Activated CD4-positive, alpha-beta T cell treated with anti-CD3 and anti-CD28 coated beads for 36 hours (primary cell): ENCODE results near the gene IL1A. TPM values are rescaled to one million over a fixed set of nuclear protein-coding genes. Genes with fewer than 3 reads are reported as not detected.

Source experiments
- ATAC-seq: fragments of 200-7000 bp; cut with Tn5 transposase; one replicate; pipeline ENCODE4 v1.10.0; 2021; ENCODE audit warnings: mild to moderate bottlenecking, moderate library complexity
- CTCF ChIA-PET: fragments of 350-600 bp; sonication (Branson Sonifier 250); formaldehyde crosslinking; loops from one replicate; lab custom pipeline; 2021; ENCODE audit warnings: antibody characterized with exemption; lab: Charles Lee
- POLR2A ChIA-PET: fragments of 350-600 bp; sonication (Branson Sonifier 250); formaldehyde crosslinking; loops from one replicate; lab custom pipeline; 2021; ENCODE audit warnings: antibody characterized with exemption, inconsistent platforms; lab: Charles Lee
- DNase-seq: peaks from one replicate; pipeline ENCODE4 v3.0.0-alpha.2; 2020
- H3K27ac Mint-ChIP-seq: one replicate; pipeline ENCODE4 v1.8.0; 2021; ENCODE audit warnings: mixed read lengths
- H3K27me3 Mint-ChIP-seq: one replicate; pipeline ENCODE4 v1.8.0; 2021; ENCODE audit warnings: mixed read lengths
- H3K36me3 Mint-ChIP-seq: one replicate; pipeline ENCODE4 v1.8.0; 2021; ENCODE audit warnings: low read depth, mixed read lengths
- H3K4me1 Mint-ChIP-seq: one replicate; pipeline ENCODE4 v1.8.0; 2021; ENCODE audit warnings: mixed read lengths
- H3K4me3 Mint-ChIP-seq: one replicate; pipeline ENCODE4 v1.8.0; 2021; ENCODE audit warnings: mild to moderate bottlenecking, moderate library complexity, mixed read lengths
- H3K9me3 Mint-ChIP-seq: one replicate; pipeline ENCODE4 v1.8.0; 2021; ENCODE audit warnings: low read depth, mixed read lengths
- intact Hi-C, 2 experiments: fragments of 100-400 bp; cut with DNase I in 1 of 2; cut with micrococcal nuclease in 1 of 2; formaldehyde crosslinking; loops; one replicate each; pipeline versions ENCODE4 v1.14.2 to v1.15.1; 2022 to 2024; cut with DNase I, micrococcal nuclease
- total RNA-seq, 2 experiments: library from RNA; stranded (reverse); gene quantifications; one replicate each; pipeline ENCODE4 v1.2.3, GENCODE V29; 2021

The IL1A gene
- total RNA-seq, 2 experiments from 2014 or later: 6.6 to 6.9 TPM

DNA sequence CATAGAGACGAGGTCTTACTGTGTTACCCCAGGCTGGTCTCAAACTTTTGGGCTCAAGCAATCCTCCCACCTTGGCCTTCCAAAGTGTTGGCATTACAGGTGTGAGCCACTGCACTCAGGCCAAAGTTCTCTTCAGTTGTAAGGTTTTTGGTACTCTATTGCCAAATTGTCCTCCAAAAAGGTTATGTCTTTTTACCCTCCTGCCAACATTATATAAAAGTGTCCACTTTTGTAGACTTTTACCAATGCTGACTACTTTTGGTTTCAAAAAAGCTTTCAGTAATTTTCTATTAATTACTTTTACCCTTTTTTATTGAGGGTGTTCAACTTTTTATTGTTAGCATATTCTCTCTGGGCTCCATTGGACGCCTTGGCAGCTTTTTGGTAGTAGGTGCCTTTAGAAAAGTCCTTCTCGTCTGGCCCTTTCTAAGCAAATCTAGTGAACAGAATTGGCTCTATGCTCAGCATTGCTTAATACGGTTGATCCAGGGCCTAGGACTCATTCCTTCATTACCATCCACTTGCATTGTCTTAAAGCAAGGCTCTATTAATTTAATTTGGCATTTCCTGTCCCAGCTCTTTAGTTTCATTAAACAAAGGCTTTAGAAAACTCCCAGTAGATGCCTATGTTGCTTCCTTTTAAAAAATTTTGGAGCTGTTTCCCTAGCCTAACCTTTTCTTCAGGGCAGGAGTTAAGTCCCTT is 16.7 kb upstream of the IL1A start:
- Mint-ChIP-seq H3K9me3 (no peaks in the 10 kb centered on the region), H3K27me3 (no peaks in the 10 kb centered on the region), H3K27ac (no peak overlapping the region), H3K4me3 (no peak overlapping the region), H3K36me3 (no peaks in the 10 kb centered on the region), H3K4me1 (peaks cover 21% of the 10 kb centered on the region)
- DNase-seq: no peak
- ChIA-PET POLR2A (no interaction called here), CTCF (interaction anchor here (0.6 to 1.4 kb wide), 4 partner anchors 36 to 1896 kb away, joined by 3 to 4 read pairs (median 4); partner anchors contain the start of gene CKAP2L)
- intact Hi-C loops: no loop called here
- ATAC-seq: no peak

DNA sequence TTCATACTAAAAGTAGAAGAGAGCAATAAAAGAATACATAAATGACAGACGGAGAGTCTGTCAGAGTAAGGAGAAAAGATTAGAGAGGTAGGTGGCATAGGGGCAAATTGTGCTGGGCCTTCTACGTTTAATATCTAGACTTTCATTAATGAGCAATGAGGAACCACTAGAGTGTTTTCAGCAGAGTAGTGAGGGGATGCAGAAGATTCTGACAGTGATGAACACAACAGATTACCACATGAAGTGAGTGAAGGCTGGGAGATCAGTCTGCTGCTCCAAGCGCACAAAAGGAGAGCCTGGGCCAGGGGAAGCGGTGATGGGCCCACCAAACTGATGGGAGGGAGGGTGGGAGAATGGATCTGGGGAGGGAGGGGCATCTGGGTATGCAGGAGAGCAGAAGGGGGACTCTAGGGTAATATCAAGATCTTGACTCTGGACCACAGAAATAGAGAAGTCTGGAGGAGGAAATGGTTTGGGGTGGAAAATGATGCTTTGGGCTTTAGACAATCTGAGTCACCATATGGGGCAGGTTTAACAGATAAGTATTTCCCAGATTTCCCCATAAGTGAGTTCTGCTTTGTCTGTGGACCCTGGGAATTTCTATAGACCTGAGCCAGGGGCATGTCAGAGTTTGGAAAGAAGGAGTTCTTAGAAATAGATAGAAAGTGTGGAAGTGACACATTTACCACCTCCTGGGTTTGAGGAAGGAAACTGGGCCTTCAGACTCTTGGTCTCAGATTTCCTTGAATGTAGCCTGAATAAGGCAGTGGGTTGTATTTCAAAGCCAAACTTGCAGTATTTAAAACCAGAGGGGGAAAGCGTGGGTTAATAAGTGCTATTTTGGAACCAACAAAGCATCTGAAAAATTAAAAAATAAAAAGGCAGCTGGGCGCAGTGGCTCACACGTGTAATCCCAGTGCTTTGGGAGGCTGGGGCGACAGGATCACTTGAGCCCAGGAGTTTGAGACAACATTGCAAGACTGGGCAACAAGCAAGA is 15.0 kb upstream of the IL1A start:
- Mint-ChIP-seq H3K27ac (peak overlapping the region; percentile 17), H3K36me3 (no peaks in the 10 kb centered on the region), H3K27me3 (no peaks in the 10 kb centered on the region), H3K4me3 (no peak overlapping the region), H3K9me3 (no peaks in the 10 kb centered on the region), H3K4me1 (peaks cover 14% of the 10 kb centered on the region)
- ATAC-seq (peak; percentile 25), DNase-seq (no peak)
- CTCF ChIA-PET: interaction anchor here (1.2 kb wide), 1 partner anchor 142 kb away, joined by 3 read pairs; no protein-coding TSS in a partner anchor
- POLR2A ChIA-PET: no interaction called here
- intact Hi-C loops: no loop called here

DNA sequence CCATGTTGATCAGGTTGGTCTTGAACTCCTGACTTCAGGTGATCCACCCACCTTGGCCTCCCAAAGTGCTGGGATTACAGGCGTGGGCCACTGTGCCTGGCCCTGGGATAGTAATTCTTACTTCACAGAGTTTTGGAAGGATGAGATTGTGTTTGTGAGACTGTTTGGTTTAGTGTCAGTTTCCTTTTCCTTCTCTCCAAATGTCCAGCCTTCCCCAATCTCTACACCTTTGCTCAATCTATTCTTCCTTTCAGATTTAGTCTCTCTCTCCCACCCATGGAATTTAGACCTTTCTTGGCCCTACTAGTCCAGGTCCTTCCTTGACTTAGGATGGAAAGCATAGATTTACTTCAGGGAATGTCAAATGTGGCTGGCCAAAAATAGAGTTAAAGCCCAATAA is 12.2 kb upstream of the IL1A start:
- Mint-ChIP-seq H3K9me3 (no peaks in the 10 kb centered on the region), H3K4me3 (no peak overlapping the region), H3K4me1 (peaks cover 22% of the 10 kb centered on the region), H3K27ac (no peak overlapping the region), H3K27me3 (no peaks in the 10 kb centered on the region), H3K36me3 (no peaks in the 10 kb centered on the region)
- POLR2A ChIA-PET: no interaction called here
- intact Hi-C loops: no loop called here
- DNase-seq: no peak
- CTCF ChIA-PET: interaction anchor here (1.1 kb wide), 1 partner anchor 9 kb away, joined by 3 read pairs; no protein-coding TSS in a partner anchor
- no peak for ATAC-seq

DNA sequence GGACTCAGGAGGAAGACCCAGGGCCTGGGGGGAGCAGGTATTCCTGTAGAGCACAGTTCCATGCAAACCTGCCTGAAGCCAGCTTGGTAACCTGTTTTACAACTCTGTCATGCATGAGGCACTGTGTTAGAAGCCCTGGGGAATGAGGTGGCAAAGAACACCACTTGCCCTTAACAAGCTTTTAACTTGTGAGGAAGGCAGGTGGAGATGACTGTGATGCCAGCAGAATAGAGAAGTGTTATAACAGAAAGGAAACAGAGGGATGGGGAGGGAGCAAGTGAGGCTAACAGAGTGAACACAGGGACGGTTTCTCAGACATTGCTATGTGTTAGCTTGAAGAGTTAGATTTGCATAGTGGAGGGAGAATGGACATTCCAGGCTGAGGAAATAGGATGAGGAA is 11.5 kb upstream of the IL1A start:
- no peaks in the 10 kb centered on the region for H3K36me3 Mint-ChIP-seq
- ATAC-seq: peak; percentile 43
- no peak overlapping the region for H3K4me3 Mint-ChIP-seq
- intact Hi-C loops: no loop called here
- H3K27ac Mint-ChIP-seq: no peak overlapping the region
- CTCF ChIA-PET: interaction anchor here (0.6 to 1.1 kb wide), 3 partner anchors 9 to 253 kb away, joined by 3 read pairs; no protein-coding TSS in a partner anchor
- POLR2A ChIA-PET: no interaction called here
- no peaks in the 10 kb centered on the region for H3K27me3 Mint-ChIP-seq
- peaks cover 22% of the 10 kb centered on the region for H3K4me1 Mint-ChIP-seq
- peak; percentile 20 for DNase-seq
- H3K9me3 Mint-ChIP-seq: no peaks in the 10 kb centered on the region

DNA sequence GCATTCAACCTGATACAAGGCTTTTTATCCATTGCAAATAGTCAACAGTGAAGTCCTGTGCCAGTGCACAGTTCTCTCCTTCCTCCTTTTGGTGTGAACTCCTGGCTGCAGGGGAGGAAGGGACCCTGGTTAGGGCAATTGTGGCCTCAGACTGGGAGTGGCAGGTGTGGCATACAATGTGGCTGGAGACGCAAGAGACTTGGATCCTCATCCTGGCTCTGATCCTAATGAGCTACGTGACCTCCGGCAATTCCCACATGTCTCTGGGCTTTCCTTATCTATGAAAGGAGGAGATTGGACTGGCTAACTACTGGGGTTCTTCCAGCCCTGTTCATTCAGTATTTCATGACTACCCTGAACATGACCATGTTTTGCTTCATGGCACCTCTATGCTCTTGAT is 10.5 kb upstream of the IL1A start:
- DNase-seq (no peak), ATAC-seq (no peak)
- Mint-ChIP-seq H3K4me1 (peaks cover 22% of the 10 kb centered on the region), H3K27me3 (no peaks in the 10 kb centered on the region), H3K4me3 (no peak overlapping the region), H3K9me3 (no peaks in the 10 kb centered on the region), H3K36me3 (no peaks in the 10 kb centered on the region), H3K27ac (no peak overlapping the region)
- ChIA-PET CTCF (no interaction called here), POLR2A (no interaction called here)
- intact Hi-C loops: no loop called here

DNA sequence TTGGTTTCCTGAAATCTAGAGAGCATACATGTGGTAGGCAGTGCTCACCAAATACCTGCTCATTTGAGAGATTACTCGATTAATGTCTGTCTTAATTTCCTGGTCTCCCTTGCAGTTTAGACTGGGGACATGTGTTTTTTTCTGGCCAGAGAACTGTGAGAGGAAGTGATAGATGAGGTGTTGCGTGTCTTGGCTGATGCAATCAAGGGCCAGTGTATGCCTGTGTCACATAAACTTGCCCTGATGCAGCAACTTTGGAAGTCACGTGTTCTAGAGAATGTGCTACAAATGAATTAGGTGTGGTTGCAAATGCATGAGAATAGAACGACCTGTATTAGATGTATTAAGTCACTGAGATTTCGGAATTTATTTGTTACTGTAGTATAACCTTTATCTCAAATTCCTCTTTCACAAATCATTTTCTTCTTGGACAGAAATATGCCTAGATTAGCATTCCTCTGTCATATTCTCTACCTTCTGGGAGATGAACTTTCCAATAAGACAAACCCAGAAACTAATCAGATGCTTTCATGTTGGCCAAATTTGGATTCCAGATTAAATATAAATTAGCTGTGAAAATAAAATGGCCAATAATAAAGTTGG is 9.9 kb upstream of the IL1A start:
- CTCF ChIA-PET: interaction anchor here (0.6 to 2.6 kb wide), 3 partner anchors 63 to 672 kb away, joined by 3 to 9 read pairs (median 3); no protein-coding TSS in a partner anchor
- DNase-seq: peak; percentile 63
- POLR2A ChIA-PET: no interaction called here

DNA sequence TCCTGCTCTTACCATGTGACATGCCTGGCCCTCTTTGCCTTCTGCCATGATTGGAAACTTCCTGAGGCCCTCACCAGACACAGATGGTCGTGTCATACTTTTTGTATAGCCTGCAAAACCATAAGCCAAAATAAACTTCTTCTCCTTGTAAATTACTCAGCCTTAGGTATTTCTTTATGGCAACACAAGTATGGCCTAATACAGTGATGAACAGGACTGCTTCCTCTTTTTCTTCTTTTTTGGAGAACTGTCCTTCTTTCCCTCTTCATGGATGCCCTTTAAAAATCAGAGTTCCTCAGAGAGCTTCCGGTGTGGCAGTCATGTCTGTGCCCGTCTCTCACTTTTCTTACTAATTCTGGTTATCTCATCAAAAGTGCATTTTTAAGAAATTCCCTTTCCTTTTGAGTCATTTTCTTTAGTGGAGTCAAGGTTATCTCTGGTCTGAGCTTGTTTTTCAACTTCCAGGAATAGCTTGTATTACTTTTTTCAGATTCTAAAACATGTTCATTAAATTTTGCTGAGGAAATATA is 9.2 kb upstream of the IL1A start:
- H3K27me3 Mint-ChIP-seq: peaks cover 2% of the 10 kb centered on the region
- peaks cover 14% of the 10 kb centered on the region for H3K4me1 Mint-ChIP-seq
- peak overlapping the region; percentile 81 for H3K27ac Mint-ChIP-seq
- POLR2A ChIA-PET: no interaction called here
- H3K36me3 Mint-ChIP-seq: no peaks in the 10 kb centered on the region
- DNase-seq: peak; percentile 15
- H3K4me3 Mint-ChIP-seq: no peak overlapping the region
- peak; percentile 59 for ATAC-seq
- intact Hi-C loops: no loop called here
- CTCF ChIA-PET: interaction anchor here (0.6 to 2.6 kb wide), 3 partner anchors 64 to 672 kb away, joined by 3 to 9 read pairs (median 3); no protein-coding TSS in a partner anchor
- no peaks in the 10 kb centered on the region for H3K9me3 Mint-ChIP-seq

More for the DNA sequence above, 9.9 kb upstream of the IL1A start:
- no peaks in the 10 kb centered on the region for H3K27me3 Mint-ChIP-seq
- ATAC-seq: peak; percentile 88
- peak overlapping the region; percentile 6 for H3K27ac Mint-ChIP-seq
- no peaks in the 10 kb centered on the region for H3K36me3 Mint-ChIP-seq
- no peaks in the 10 kb centered on the region for H3K9me3 Mint-ChIP-seq
- intact Hi-C loops: no loop called here
- no peak overlapping the region for H3K4me3 Mint-ChIP-seq
- peaks cover 18% of the 10 kb centered on the region for H3K4me1 Mint-ChIP-seq

DNA sequence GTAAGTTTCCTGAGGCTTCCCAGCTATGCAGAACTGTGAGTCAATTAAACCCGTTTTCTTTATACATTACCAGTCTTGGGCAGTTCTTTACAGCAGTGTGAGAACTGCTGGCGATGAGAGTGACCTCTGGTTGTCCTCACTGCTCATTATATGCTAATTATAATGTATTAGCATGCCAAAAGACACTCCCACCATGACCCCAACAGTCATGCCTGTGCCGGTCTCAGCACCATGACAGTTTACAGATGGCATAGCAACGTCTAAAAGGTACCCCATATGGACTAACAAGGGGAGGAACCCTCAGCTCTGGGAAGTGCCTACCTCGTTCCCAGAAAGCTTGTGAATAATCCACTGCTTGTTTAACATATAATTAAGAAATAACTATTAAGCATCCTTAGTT is 8.1 kb upstream of the IL1A start:
- H3K27ac Mint-ChIP-seq: no peak overlapping the region
- POLR2A ChIA-PET: interaction anchor here (0.6 kb wide), 1 partner anchor 267 kb away, joined by 3 read pairs; no protein-coding TSS in a partner anchor

DNA sequence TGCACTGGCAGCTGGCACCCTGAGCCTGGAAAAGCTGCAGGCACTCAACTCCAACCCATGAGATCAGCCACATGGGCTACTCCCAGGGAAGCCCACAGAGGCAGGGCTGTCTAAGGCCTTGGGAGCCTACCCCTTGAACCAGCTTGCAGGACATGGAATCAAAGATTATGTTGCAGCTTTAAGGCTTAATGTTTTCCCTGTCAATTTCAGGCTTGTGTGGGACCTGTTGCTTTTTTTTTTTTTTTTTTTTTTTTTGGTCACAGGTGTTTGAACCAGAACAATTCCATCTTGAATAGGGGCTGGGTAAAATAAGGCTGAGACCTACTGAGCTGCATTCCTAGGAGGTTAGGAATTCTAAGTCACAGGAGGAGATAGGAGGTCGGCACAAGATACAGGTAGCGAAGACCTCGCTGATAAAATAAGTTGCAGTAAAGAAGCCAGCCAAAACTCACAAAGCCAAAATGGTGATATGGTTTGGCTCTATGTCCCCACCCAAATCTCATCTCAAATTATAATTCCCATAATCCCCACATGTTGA is 7.5 kb upstream of the IL1A start:
- intact Hi-C loops: no loop called here
- peaks cover 2% of the 10 kb centered on the region for H3K27me3 Mint-ChIP-seq
- ChIA-PET POLR2A (interaction anchor here (0.6 kb wide), 1 partner anchor 268 kb away, joined by 3 read pairs; no protein-coding TSS in a partner anchor), CTCF (interaction anchor here (2.6 kb wide), 1 partner anchor 94 kb away, joined by 9 read pairs; no protein-coding TSS in a partner anchor)
- no peak overlapping the region for H3K27ac Mint-ChIP-seq
- H3K36me3 Mint-ChIP-seq: no peaks in the 10 kb centered on the region
- peaks cover 14% of the 10 kb centered on the region for H3K4me1 Mint-ChIP-seq
- H3K4me3 Mint-ChIP-seq: no peak overlapping the region
- H3K9me3 Mint-ChIP-seq: no peaks in the 10 kb centered on the region
- DNase-seq (no peak), ATAC-seq (no peak)

More for the DNA sequence above, 8.1 kb upstream of the IL1A start:
- no peak overlapping the region for H3K4me3 Mint-ChIP-seq
- DNase-seq (no peak), ATAC-seq (no peak)
- CTCF ChIA-PET: interaction anchor here (0.5 to 2.6 kb wide), 2 partner anchors 93 to 500 kb away, joined by 3 to 9 read pairs; no protein-coding TSS in a partner anchor
- H3K36me3 Mint-ChIP-seq: no peaks in the 10 kb centered on the region
- intact Hi-C loops: no loop called here
- H3K9me3 Mint-ChIP-seq: no peaks in the 10 kb centered on the region
- H3K4me1 Mint-ChIP-seq: peaks cover 14% of the 10 kb centered on the region
- H3K27me3 Mint-ChIP-seq: peaks cover 2% of the 10 kb centered on the region

DNA sequence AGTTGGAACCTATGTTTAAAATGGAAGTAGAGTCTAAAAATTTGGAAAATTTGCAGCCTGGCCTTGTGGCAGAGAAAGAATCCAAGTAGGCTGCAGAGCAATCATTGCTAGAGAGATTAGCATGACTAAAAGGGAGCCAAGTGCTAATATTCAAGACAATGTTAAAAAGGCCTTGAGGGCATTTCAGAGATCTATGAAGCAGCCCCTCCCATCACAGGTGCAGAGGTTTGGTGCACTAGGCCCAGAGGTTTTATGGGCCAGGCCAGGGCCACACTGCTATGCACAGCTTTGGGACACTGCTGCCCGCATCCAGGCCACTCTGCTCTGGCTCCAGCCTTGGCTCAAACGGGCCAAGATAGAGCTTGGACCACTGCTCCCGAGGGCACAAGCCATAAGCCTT is 6.7 kb upstream of the IL1A start:
- H3K36me3 Mint-ChIP-seq: no peaks in the 10 kb centered on the region
- no peak overlapping the region for H3K4me3 Mint-ChIP-seq
- intact Hi-C loops: no loop called here
- peaks cover 14% of the 10 kb centered on the region for H3K4me1 Mint-ChIP-seq
- CTCF ChIA-PET: no interaction called here
- DNase-seq (no peak), ATAC-seq (no peak)
- no peak overlapping the region for H3K27ac Mint-ChIP-seq
- peaks cover 2% of the 10 kb centered on the region for H3K27me3 Mint-ChIP-seq
- POLR2A ChIA-PET: no interaction called here
- no peaks in the 10 kb centered on the region for H3K9me3 Mint-ChIP-seq
